Peyer's patch (tissue), 4 donors: ENCODE results near the gene HSPA12B.
A peak's percentile ranks its signal among the peaks of the same experiment; 100 is the strongest.

Experiments
- CTCF ChIP-seq, 6 experiments: fragments of 450-650 bp in 4 of 6; fragments of 200-600 bp in 2 of 6; sonication (generic) in 1 of 6; IDR thresholded peaks; one replicate each; pipeline ENCODE4 v1.5.1; 2017 to 2019; ENCODE audit warnings: antibody characterized with exemption in 6 of 6, mild to moderate bottlenecking in 3 of 6, moderate library complexity in 1 of 6
- POLR2A ChIP-seq, 2 donors: fragments of 450-650 bp; IDR thresholded peaks; one replicate each; pipeline ENCODE4 v1.5.1; 2017; ENCODE audit warnings: antibody characterized with exemption in 2 of 2, mild to moderate bottlenecking in 2 of 2, moderate library complexity in 2 of 2

DNA sequence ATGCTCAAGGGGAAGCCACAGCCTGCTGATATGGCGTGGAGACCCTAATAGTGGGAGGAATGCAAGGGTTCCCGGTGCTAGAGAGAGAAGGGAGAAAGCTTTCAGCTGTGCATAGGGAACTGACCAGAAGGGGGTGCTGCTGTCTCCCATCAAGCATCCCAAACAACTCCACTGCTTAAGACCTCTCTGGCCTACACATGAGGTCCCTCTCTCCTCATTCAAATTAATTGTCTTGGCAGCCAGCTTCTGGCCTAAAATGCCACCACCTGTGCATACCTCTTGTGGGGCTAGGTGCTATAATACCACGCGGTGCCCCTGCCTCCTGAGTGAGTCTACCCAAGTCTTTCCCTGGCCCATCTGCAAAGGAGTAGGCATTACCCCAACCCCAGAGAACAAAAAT, 20.6 kb downstream of the HSPA12B start:
- TF ChIP-seq CTCF (IDR thresholded peaks at IDR 0.05) (peak; percentile 34 to 73 (median 68)), POLR2A (IDR thresholded peaks at IDR 0.05) (no peak)
